Adrenal gland (tissue), 12 donors: ENCODE results near the gene PCSK6. TPM values are rescaled to one million over a fixed set of nuclear protein-coding genes. Genes with fewer than 3 reads are reported as not detected.

Experiments used
- DNase-seq, 7 donors: peaks; one replicate each; pipeline ENCODE4 v3.0.0-alpha.2; 2019 to 2020
- H3K27ac ChIP-seq, 5 donors: fragments of 200-600 bp; sonication (generic) in 4 of 5; 1 replicate in 3 of 5; 2 replicates in 2 of 5; pipeline versions ENCODE4 v1.5.1 to v1.8.0; 2016 to 2020; ENCODE audit warnings: mild to moderate bottlenecking in 1 of 5
- H3K27me3 ChIP-seq: fragments of 200-600 bp; 2 replicates; pipeline ENCODE4 v1.8.0; 2021
- H3K36me3 ChIP-seq, 2 donors: fragments of 200-600 bp; replicated peaks in 1 of 2; 1 replicate in 1 of 2; 2 replicates in 1 of 2; pipeline versions ENCODE4 v1.5.1 to v1.8.0; 2018 to 2022
- H3K4me1 ChIP-seq, 2 donors: fragments of 200-600 bp; replicated peaks in 1 of 2; 1 replicate in 1 of 2; 2 replicates in 1 of 2; pipeline versions ENCODE4 v1.5.1 to v1.8.0; 2018 to 2021
- H3K4me3 ChIP-seq, 4 donors: fragments of 200-600 bp; sonication (generic) in 3 of 4; one replicate each; pipeline ENCODE4 v1.5.1; 2016 to 2018
- H3K9me3 ChIP-seq, 3 donors: fragments of 200-600 bp; sonication (generic) in 1 of 3; replicated peaks in 1 of 3; 1 replicate in 2 of 3; 2 replicates in 1 of 3; pipeline versions ENCODE4 v1.5.1 to v1.8.0; 2016 to 2021
- CTCF ChIP-seq, 6 experiments: fragments of 450-650 bp in 4 of 6; fragments of 200-600 bp in 2 of 6; sonication (generic) in 1 of 6; IDR thresholded peaks; 1 replicate in 5 of 6; 2 replicates in 1 of 6; pipeline versions ENCODE4 v1.5.1 to v1.8.0; 2016 to 2021; ENCODE audit warnings: antibody characterized with exemption in 6 of 6, mild to moderate bottlenecking in 2 of 6, moderate library complexity in 1 of 6
- POLR2A ChIP-seq, 2 donors: fragments of 450-650 bp; IDR thresholded peaks; one replicate each; pipeline ENCODE4 v1.6.1; 2017; ENCODE audit warnings: antibody characterized with exemption in 2 of 2, mild to moderate bottlenecking in 2 of 2, moderate library complexity in 1 of 2
- WGBS, 4 donors: extraction: QIAGEN DNeasy Blood & Tissue Kit in 2 of 4; methylation state at CpG; one replicate each; pipeline versions ENCODE4 v1.1.5 to v1.1.7; 2013 to 2017; 5-methylcytosine and 5-hydroxymethylcytosine counted together
- intact Hi-C, 2 donors: fragments of 100-400 bp; cut with DNase I; formaldehyde crosslinking; loops; one replicate each; pipeline versions ENCODE4 v1.14.1 to v1.15.0; 2022 to 2023
- polyA plus RNA-seq, 3 donors: library from polyadenylated mRNA; stranded (reverse); fragments of 200-250 nt in 2 of 3; fragments of 350-450 nt in 1 of 3; fragmentation: Illumina TruSeq in 1 of 3; extraction: RNeasy Lipid Tissue Mini Kit (QIAGEN cat#74804) in 1 of 3; gene quantifications; one replicate each; pipeline ENCODE4 v1.2.3, GENCODE V29; 2013 to 2014
- total RNA-seq, 9 donors: library from RNA; depleted of rRNA in 4 of 9; stranded (reverse); fragments of >200 nt in 4 of 9; fragments of 120-200 nt in 1 of 9; fragmentation: NEBNext Ultra II Directional in 1 of 9; extraction: Animal tissue kit (Norgen Biotek cat#: 25700) in 1 of 9; gene quantifications; one replicate each; pipeline versions ENCODE4 v1.1.0 to v1.2.4, GENCODE V29; 2013 to 2023
- donor health status: healthy with polysubstance abuse.
- donor health status: Bipolar disorder and iron deficiency.
- donor health status: DM: yes; HTN: yes; CAD: no.
- donor health status: DM: no; HTN: no; CAD: no.
- donor health status: DM: no; HTN: no; CAD: no.
- donor health status: DM: yes; HTN: yes; CAD: no.

PCSK6 gene
- total and polyA plus RNA-seq, 12 donors = 0.88 to 53.0 (median 5.6) TPM

- DNase-seq = peak in 1 of 7 donors; percentile 11
- 94 to 95% (median 94%) methylated on average over 8 to 10 of the region's 10 CpGs for WGBS, 4 donors
- Histone ChIP-seq H3K36me3 (no peaks in the 10 kb centered on the region), H3K4me1 (no peaks in the 10 kb centered on the region), H3K4me3 (no peak overlapping the region), H3K9me3 (no peaks in the 10 kb centered on the region), H3K27me3 (no peaks in the 10 kb centered on the region), H3K27ac (no peak overlapping the region)
- intact Hi-C loops = no loop called here
- no peak for TF ChIP-seq CTCF (IDR thresholded peaks at IDR 0.05)
- no peak for TF ChIP-seq POLR2A (IDR thresholded peaks at IDR 0.05)
These were observed 77.9 kb downstream of the PCSK6 start for GRCh38 chr15:101411581-101411980.

- H3K27ac ChIP-seq = no peak overlapping the region
- no peaks in the 10 kb centered on the region for H3K36me3 ChIP-seq
- no peaks in the 10 kb centered on the region for H3K27me3 ChIP-seq
- no peaks in the 10 kb centered on the region for H3K4me1 ChIP-seq
- intact Hi-C loops = no loop called here
- H3K9me3 ChIP-seq = no peaks in the 10 kb centered on the region
- TF ChIP-seq CTCF (IDR thresholded peaks at IDR 0.05) = no peak
- TF ChIP-seq POLR2A (IDR thresholded peaks at IDR 0.05) = no peak
- peak in 1 of 7 donors; percentile 31 for DNase-seq
- no peak overlapping the region for H3K4me3 ChIP-seq
- WGBS, 4 donors = 91 to 96% (median 92%) methylated on average over 12 of the region's 12 CpGs
These were observed 78.4 kb downstream of the PCSK6 start for GRCh38 chr15:101411085-101411484.

- Histone ChIP-seq H3K9me3 (no peaks in the 10 kb centered on the region), H3K36me3 (no peaks in the 10 kb centered on the region), H3K27ac (no peak overlapping the region), H3K4me3 (no peak overlapping the region), H3K27me3 (no peaks in the 10 kb centered on the region), H3K4me1 (no peaks in the 10 kb centered on the region)
- intact Hi-C loops = no loop called here
- TF ChIP-seq CTCF (IDR thresholded peaks at IDR 0.05) (no peak), POLR2A (IDR thresholded peaks at IDR 0.05) (no peak)
- no peak for DNase-seq
- 78 to 94% (median 92%) methylated on average over 6 to 7 of the region's 7 CpGs for WGBS, 4 donors
These were observed 78.9 kb downstream of the PCSK6 start for GRCh38 chr15:101410612-101411011.

GRCh38 chr15:101409621-101410020 lies 79.9 kb downstream of the PCSK6 start:
- no peaks in the 10 kb centered on the region for H3K9me3 ChIP-seq
- H3K4me3 ChIP-seq = no peak overlapping the region
- TF ChIP-seq CTCF (IDR thresholded peaks at IDR 0.05) (no peak), POLR2A (IDR thresholded peaks at IDR 0.05) (no peak)
- DNase-seq = no peak
- no peaks in the 10 kb centered on the region for H3K36me3 ChIP-seq
- H3K27me3 ChIP-seq = no peaks in the 10 kb centered on the region
- 90 to 96% (median 95%) methylated on average over 4 of the region's 4 CpGs for WGBS, 4 donors
- H3K4me1 ChIP-seq = no peaks in the 10 kb centered on the region
- intact Hi-C loops = no loop called here
- no peak overlapping the region for H3K27ac ChIP-seq
